ENCODE measurements around the gene SLC35G2.
A peak's percentile ranks its signal among the peaks of the same experiment; 100 is the strongest.

Gene SLC35G2

DNA sequence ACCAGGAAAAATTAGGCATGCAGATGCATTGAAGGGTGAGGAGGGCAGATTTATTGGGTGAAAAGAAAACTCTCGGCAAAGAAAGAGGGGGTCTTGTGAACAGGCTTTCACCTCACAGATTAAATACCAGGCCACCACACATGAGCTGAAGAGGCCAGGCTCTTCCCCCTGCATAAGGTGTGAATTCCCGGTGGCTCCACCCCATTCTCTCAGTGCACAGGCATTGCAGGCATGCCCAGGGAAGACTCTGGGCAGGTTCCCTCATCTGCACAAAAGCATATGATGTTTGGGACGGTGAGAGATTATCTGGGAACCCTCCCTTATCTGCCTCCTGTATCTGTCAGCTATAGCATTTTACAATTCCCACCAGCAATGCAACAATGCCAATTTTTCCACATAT lies 7.2 kb upstream of the SLC35G2 start:
- no peaks in the 10 kb centered on the region for H3K4me1 Mint-ChIP-seq (ENCODE audit: low read depth)
- H3K27me3 Mint-ChIP-seq: peaks cover 3% of the 10 kb centered on the region
- no peaks in the 10 kb centered on the region for H3K36me3 Mint-ChIP-seq (ENCODE audit: low read depth)
- H3K9me3 Mint-ChIP-seq: no peaks in the 10 kb centered on the region
- no peak overlapping the region for H3K4me3 Mint-ChIP-seq
- H3K27ac Mint-ChIP-seq: no peak overlapping the region
- no peak for DNase-seq

- peaks cover 48% of the 10 kb centered on the region for H3K27me3 Mint-ChIP-seq
- H3K27ac Mint-ChIP-seq: no peak overlapping the region
- no peaks in the 10 kb centered on the region for H3K9me3 Mint-ChIP-seq
- DNase-seq: no peak
- H3K4me1 Mint-ChIP-seq (ENCODE audit: low read depth): peaks cover 23% of the 10 kb centered on the region
- H3K4me3 Mint-ChIP-seq: no peak overlapping the region
- H3K36me3 Mint-ChIP-seq (ENCODE audit: low read depth): no peaks in the 10 kb centered on the region
Observed at GRCh38 chr3:136817448-136817847, 1.5 kb upstream of the SLC35G2 start.

GRCh38 chr3:136818191-136818768 lies 646 bp upstream of the SLC35G2 start:
- Mint-ChIP-seq H3K36me3 (ENCODE audit: low read depth) (no peaks in the 10 kb centered on the region), H3K27me3 (peaks cover 55% of the 10 kb centered on the region), H3K9me3 (no peaks in the 10 kb centered on the region), H3K27ac (peak overlapping the region; percentile 83), H3K4me3 (peak overlapping the region; percentile 82), H3K4me1 (ENCODE audit: low read depth) (peaks cover 23% of the 10 kb centered on the region)
- peak; percentile 48 for DNase-seq

DNA sequence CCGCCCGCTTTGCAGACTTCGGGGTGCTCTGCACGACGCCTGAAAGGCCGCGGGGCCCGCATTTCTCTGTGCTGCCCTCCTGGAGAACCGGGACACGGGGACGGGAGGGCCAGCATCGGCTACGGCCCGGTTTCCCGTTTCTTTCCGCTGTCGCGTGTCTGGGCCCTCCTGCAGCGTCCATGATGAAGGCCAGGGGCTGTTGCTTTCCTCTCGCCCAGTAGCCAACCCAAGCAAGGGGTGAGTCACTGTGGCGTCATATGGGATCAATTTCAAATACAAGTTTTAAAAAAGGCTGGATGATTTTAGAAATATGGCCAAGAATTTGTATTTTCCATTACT lies 435 bp downstream of the SLC35G2 start:
- Mint-ChIP-seq H3K4me1 (ENCODE audit: low read depth) (peaks cover 23% of the 10 kb centered on the region), H3K27ac (peak overlapping the region; percentile 79)

GRCh38 chr3:136819731-136820679 lies 1.1 kb downstream of the SLC35G2 start:
- H3K9me3 Mint-ChIP-seq: peaks cover 8% of the 10 kb centered on the region
- peaks cover 23% of the 10 kb centered on the region for H3K4me1 Mint-ChIP-seq (ENCODE audit: low read depth)
- H3K4me3 Mint-ChIP-seq: peak overlapping the region; percentile 82
- H3K36me3 Mint-ChIP-seq (ENCODE audit: low read depth): no peaks in the 10 kb centered on the region
- peak overlapping the region; percentile 79 for H3K27ac Mint-ChIP-seq
- H3K27me3 Mint-ChIP-seq: peaks cover 64% of the 10 kb centered on the region
- peak; percentile 57 for DNase-seq

More for the DNA sequence above, 435 bp downstream of the SLC35G2 start:
- peaks cover 60% of the 10 kb centered on the region for H3K27me3 Mint-ChIP-seq
- H3K9me3 Mint-ChIP-seq: peaks cover 7% of the 10 kb centered on the region
- peak overlapping the region; percentile 82 for H3K4me3 Mint-ChIP-seq
- peak; percentile 53 for DNase-seq
- H3K36me3 Mint-ChIP-seq (ENCODE audit: low read depth): no peaks in the 10 kb centered on the region

GRCh38 chr3:136831461-136831860 lies 12.5 kb downstream of the SLC35G2 start:
- no peak for DNase-seq
- H3K27me3 Mint-ChIP-seq: peaks cover 47% of the 10 kb centered on the region
- peaks cover 3% of the 10 kb centered on the region for H3K36me3 Mint-ChIP-seq (ENCODE audit: low read depth)
- peaks cover 3% of the 10 kb centered on the region for H3K9me3 Mint-ChIP-seq
- no peak overlapping the region for H3K4me3 Mint-ChIP-seq
- no peak overlapping the region for H3K27ac Mint-ChIP-seq
- no peaks in the 10 kb centered on the region for H3K4me1 Mint-ChIP-seq (ENCODE audit: low read depth)

- Mint-ChIP-seq H3K4me1 (ENCODE audit: low read depth) (peaks cover 18% of the 10 kb centered on the region), H3K4me3 (no peak overlapping the region), H3K27ac (no peak overlapping the region), H3K27me3 (peaks cover 25% of the 10 kb centered on the region), H3K36me3 (ENCODE audit: low read depth) (peaks cover 10% of the 10 kb centered on the region), H3K9me3 (no peaks in the 10 kb centered on the region)
- no peak for DNase-seq
Observed at GRCh38 chr3:136835089-136835812, 16.3 kb downstream of the SLC35G2 start.

DNA sequence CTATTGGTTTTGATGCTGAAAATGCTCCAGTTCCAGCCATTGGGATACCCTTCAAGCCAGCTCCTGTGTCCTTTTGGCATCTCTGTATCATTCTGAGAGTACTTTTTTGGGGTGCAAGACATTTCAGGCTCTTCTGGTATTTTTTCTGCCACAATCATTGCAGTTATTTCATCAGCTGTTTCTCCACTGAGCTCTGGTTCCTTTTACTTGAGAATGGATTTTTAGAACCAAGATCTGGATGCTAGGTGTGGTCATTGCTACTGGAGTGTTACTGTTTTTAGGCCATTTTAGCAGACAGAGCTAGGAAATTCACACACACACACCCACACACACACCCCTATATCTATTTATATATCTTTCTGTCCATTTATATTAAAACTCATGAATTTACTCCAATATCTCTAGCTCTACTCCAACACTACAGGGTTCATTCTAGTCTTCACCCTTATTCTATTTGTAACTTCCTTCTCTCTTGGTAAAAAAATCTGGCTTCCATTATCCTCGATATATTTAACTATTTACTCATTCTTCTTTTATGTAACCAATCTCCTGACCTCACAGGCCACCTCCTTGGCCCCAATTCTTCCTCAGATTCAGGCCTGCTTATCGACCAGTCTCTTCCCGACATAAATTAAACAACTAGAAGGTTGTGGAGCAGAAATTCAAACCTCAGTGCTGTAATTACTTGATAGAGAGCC lies 17.0 kb downstream of the SLC35G2 start:
- Mint-ChIP-seq H3K4me1 (ENCODE audit: low read depth) (peaks cover 18% of the 10 kb centered on the region), H3K9me3 (no peaks in the 10 kb centered on the region), H3K4me3 (no peak overlapping the region), H3K27me3 (peaks cover 19% of the 10 kb centered on the region), H3K27ac (no peak overlapping the region), H3K36me3 (ENCODE audit: low read depth) (peaks cover 10% of the 10 kb centered on the region)
- no peak for DNase-seq

GRCh38 chr3:136836511-136837156 lies 17.7 kb downstream of the SLC35G2 start:
- Mint-ChIP-seq H3K4me3 (no peak overlapping the region), H3K9me3 (no peaks in the 10 kb centered on the region), H3K4me1 (ENCODE audit: low read depth) (peaks cover 18% of the 10 kb centered on the region), H3K27ac (no peak overlapping the region), H3K27me3 (peaks cover 13% of the 10 kb centered on the region), H3K36me3 (ENCODE audit: low read depth) (peaks cover 10% of the 10 kb centered on the region)
- DNase-seq: no peak

DNA sequence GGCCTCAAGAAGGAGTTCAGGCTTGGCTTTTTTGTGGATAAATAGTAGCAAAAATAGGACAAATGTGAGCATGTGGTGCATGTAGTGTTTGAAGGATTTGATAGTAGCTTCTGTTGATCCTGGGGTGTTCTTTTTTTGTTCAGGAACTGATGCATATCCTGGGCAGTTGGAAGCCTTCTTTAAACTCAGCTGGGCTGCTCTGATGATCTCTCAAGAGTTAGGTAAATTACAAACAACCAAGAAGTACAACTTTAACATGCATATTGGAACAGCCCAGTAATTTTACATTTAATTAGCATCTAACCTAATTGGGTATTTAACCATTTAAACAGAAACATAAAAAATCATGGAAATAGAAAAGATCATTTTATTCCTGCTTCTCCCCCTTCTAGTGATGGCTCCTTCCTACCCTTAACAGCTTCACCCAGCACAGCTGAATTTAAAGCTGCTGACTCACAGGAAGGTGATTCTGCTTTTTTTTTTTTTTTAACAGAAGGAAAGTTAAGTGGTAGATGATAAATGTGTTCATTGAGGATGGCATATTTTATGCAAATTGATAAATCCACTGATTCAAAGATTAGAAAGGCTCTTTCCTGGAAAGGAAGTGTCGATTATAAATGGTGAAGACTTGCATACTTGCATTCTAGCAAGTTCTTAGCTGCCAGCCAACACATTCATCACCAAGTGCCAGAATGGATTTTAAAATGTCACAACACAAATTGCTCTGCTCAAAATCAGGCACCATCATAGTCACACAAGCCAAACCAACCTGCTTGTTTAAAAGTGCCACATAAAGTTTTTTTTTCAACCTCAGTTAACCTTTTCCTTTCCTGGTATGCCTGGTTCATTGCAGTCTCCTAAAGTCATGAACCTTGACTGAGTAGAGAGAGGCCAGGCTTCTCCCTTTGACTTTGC lies 20.0 kb downstream of the SLC35G2 start:
- peak overlapping the region; percentile 76 for H3K27ac Mint-ChIP-seq
- no peaks in the 10 kb centered on the region for H3K27me3 Mint-ChIP-seq
- DNase-seq: no peak
- no peak overlapping the region for H3K4me3 Mint-ChIP-seq
- H3K9me3 Mint-ChIP-seq: no peaks in the 10 kb centered on the region
- H3K36me3 Mint-ChIP-seq (ENCODE audit: low read depth): peaks cover 23% of the 10 kb centered on the region
- peaks cover 18% of the 10 kb centered on the region for H3K4me1 Mint-ChIP-seq (ENCODE audit: low read depth)

- Mint-ChIP-seq H3K4me3 (no peak overlapping the region), H3K36me3 (ENCODE audit: low read depth) (peaks cover 25% of the 10 kb centered on the region), H3K27ac (peak overlapping the region; percentile 76), H3K4me1 (ENCODE audit: low read depth) (peaks cover 18% of the 10 kb centered on the region), H3K9me3 (no peaks in the 10 kb centered on the region), H3K27me3 (no peaks in the 10 kb centered on the region)
- DNase-seq: no peak
Observed at GRCh38 chr3:136839556-136839931, 20.6 kb downstream of the SLC35G2 start.

DNA sequence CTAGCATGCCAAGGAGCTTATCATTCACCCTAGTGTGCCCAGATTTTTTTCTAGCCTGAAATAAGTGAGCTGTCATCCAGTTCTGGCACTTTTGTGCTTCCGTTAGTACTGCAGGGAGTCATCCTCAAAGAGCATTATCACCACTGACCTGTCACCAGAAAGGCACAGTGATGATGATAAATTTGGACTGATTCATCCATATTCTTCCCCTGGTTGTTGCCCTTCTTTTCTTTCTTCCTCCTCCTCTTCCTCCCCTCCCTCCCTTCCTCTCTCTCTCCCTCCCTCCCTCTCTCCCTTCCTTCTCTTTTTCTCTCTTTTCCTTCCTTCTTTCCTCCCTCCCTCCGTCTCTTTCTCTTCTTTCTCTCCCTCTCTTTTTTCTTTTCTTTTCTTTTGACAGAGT lies 21.3 kb downstream of the SLC35G2 start:
- no peak overlapping the region for H3K27ac Mint-ChIP-seq
- H3K36me3 Mint-ChIP-seq (ENCODE audit: low read depth): peaks cover 30% of the 10 kb centered on the region
- no peak overlapping the region for H3K4me3 Mint-ChIP-seq
- no peaks in the 10 kb centered on the region for H3K27me3 Mint-ChIP-seq
- peaks cover 18% of the 10 kb centered on the region for H3K4me1 Mint-ChIP-seq (ENCODE audit: low read depth)
- no peaks in the 10 kb centered on the region for H3K9me3 Mint-ChIP-seq
- no peak for DNase-seq

GRCh38 chr3:136842294-136842693 lies 23.4 kb downstream of the SLC35G2 start:
- Mint-ChIP-seq H3K4me1 (ENCODE audit: low read depth) (peaks cover 18% of the 10 kb centered on the region), H3K27me3 (no peaks in the 10 kb centered on the region), H3K9me3 (no peaks in the 10 kb centered on the region), H3K4me3 (no peak overlapping the region), H3K27ac (no peak overlapping the region), H3K36me3 (ENCODE audit: low read depth) (peaks cover 46% of the 10 kb centered on the region)
- no peak for DNase-seq
